Measurements from ENCODE around the gene CARMIL3.

Gene CARMIL3

GRCh38 chr14:24060443-24060842 lies 8.6 kb downstream of the CARMIL3 start:
- in situ Hi-C loops (cut with HindIII; ENCODE audit: low sequenced_read_pairs): no loop called here

GRCh38 chr14:24060984-24061913 lies 9.4 kb downstream of the CARMIL3 start:
- in situ Hi-C loops (cut with HindIII; ENCODE audit: low sequenced_read_pairs): no loop called here

- in situ Hi-C loops (cut with HindIII; ENCODE audit: low sequenced_read_pairs): no loop called here
Measured at GRCh38 chr14:24062216-24062980, 10.6 kb downstream of the CARMIL3 start.

GRCh38 chr14:24063263-24063836 lies 11.5 kb downstream of the CARMIL3 start:
- in situ Hi-C loops (cut with HindIII; ENCODE audit: low sequenced_read_pairs): no loop called here

- in situ Hi-C loops (cut with HindIII; ENCODE audit: low sequenced_read_pairs): no loop called here
Measured at GRCh38 chr14:24064091-24064795, 12.4 kb downstream of the CARMIL3 start.

GRCh38 chr14:24064856-24065255 lies 13.0 kb downstream of the CARMIL3 start:
- in situ Hi-C loops (cut with HindIII; ENCODE audit: low sequenced_read_pairs): no loop called here

- in situ Hi-C loops (cut with HindIII; ENCODE audit: low sequenced_read_pairs): no loop called here
Measured at GRCh38 chr14:24065408-24065807, 13.6 kb downstream of the CARMIL3 start.

- in situ Hi-C loops (cut with HindIII; ENCODE audit: low sequenced_read_pairs): no loop called here
Measured at GRCh38 chr14:24066496-24067132, 14.8 kb downstream of the CARMIL3 start.

- in situ Hi-C loops (cut with HindIII; ENCODE audit: low sequenced_read_pairs): no loop called here
Measured at GRCh38 chr14:24067133-24068082, 15.6 kb downstream of the CARMIL3 start.

GRCh38 chr14:24068711-24069410 lies 17.1 kb downstream of the CARMIL3 start:
- in situ Hi-C loops (cut with HindIII; ENCODE audit: low sequenced_read_pairs): no loop called here

- in situ Hi-C loops (cut with HindIII; ENCODE audit: low sequenced_read_pairs): no loop called here
Measured at GRCh38 chr14:24069411-24069735, 17.6 kb downstream of the CARMIL3 start.

- in situ Hi-C loops (cut with HindIII; ENCODE audit: low sequenced_read_pairs): no loop called here
Measured at GRCh38 chr14:24070285-24071143, 18.7 kb downstream of the CARMIL3 start.

- in situ Hi-C loops (cut with HindIII; ENCODE audit: low sequenced_read_pairs): no loop called here
Measured at GRCh38 chr14:24071144-24071697, 19.4 kb downstream of the CARMIL3 start, which contains the start of gene CPNE6. Gene CPNE6, plus strand, starts transcription at chr14:24071562. Its CDS starts 1,375 bp downstream, at chr14:24072937.

- in situ Hi-C loops (cut with HindIII; ENCODE audit: low sequenced_read_pairs): no loop called here
Measured at GRCh38 chr14:24071836-24072430, 20.1 kb downstream of the CARMIL3 start.

GRCh38 chr14:24072436-24072835 lies 20.6 kb downstream of the CARMIL3 start:
- in situ Hi-C loops (cut with HindIII; ENCODE audit: low sequenced_read_pairs): no loop called here

GRCh38 chr14:24072881-24073877 lies 21.4 kb downstream of the CARMIL3 start:
- in situ Hi-C loops (cut with HindIII; ENCODE audit: low sequenced_read_pairs): no loop called here

Measured in DLD1 (cell line).